Embryonic facial prominence (tissue), 1 donor: Measurements from ENCODE around the gene TAC3.
"Not testable (repeated sequence)": the region's sequence is repeated elsewhere in the genome, so short reads cannot be mapped to it uniquely, and the experiment has no call there.

Experiments
- DNase-seq: peaks from one replicate; pipeline ENCODE4 v3.0.0-alpha.2; 2016; ENCODE audit errors: extremely low spot score

Gene TAC3

DNA sequence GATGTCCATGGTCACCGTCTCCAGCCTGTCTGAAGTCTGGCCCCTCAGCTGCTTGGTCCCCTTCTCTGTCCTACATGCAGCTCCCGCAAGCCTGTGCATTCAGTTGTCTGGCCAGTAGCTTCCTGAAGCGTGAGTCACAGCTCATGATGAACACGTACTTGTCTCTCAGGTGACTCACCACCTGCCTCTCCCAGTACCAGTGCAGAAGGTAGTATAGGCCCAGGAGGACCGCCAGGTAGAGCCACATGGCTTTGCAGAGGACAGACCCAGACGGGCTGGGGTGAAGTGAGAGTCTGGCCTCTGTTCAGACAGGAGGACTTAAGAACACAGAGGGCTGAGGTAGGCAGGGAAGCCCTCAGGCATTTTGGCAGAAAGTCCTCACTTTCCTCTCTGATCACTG, 30.6 kb downstream of the TAC3 start:
- DNase-seq, result peak; percentile 5

DNA sequence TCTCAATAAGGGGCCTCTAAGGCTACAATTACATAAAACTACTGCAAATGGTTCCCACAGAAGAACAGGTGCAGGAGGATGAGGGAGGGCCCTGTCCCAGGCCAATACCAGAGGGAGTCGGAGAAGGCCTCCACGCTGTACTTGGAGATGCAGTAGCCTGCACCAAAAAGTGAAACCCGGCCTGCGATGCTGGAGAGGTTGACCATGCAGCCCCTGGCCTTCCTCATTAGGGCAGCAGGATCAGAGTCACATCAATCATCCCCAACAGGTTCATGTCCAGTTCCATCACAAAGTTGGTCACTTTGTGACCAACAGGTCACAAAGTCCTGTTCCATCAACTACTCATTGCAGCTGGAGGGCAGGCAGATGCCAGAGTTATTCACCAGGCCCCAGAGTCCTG, 32.9 kb downstream of the TAC3 start:
- no peak for DNase-seq

DNA sequence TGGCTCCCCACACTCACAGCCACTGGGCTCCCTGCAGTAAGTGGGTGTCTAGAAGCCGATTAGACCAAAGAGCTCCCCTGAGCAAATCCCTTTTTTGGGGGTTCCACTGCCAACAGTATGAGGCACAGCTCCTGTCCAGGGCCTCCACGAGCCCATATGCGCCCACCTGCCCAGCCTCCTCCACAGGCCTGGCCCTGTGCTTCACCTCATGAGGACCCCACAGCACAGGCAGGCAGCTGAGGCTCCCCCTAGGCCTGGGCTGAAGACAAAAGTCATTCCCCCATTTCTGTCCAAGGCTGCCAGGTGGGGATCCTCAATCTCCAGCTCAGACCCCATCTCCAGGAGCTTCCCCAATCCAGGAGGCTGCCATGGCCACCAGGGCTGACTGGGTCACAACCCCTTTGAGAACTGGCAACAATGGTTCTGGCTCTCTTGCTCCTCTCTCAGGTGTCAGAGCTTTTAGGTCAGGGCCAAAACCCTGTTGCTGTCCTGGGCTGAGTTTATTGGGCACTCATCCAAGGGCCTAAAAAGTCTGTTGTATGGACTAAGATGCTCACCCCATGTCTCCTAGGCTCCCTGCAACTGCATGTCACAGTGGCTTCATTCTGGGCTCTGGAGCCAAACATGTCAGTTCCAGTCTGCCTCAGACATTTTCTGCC, 33.6 kb downstream of the TAC3 start:
- not testable (repeated sequence) for DNase-seq

- DNase-seq, result no peak
These were observed 35.3 kb downstream of the TAC3 start for GRCh38 chr12:56980941-56981530.

DNA sequence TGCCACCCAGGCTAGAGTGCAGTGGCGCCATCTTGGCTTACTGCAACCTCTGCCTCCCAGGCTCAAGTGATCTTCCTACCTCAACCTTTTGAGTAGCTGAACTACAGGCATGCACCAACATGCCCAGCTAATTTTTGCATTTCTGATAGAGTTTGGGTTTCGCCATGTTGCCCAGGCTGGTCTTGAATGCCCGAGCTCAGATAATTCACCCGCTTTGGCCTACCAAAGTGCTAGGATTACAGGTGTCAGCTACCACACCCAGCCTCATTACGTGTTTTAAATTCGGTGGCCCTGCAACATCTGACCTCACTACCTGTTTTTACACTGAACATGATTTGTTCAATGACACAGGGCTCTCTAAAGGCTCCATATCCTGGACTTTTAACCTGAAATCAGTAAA, 36.1 kb downstream of the TAC3 start:
- no peak for DNase-seq

- DNase-seq, result no peak
These were observed 36.7 kb downstream of the TAC3 start for GRCh38 chr12:56979628-56980027.

- no peak for DNase-seq
These were observed 37.8 kb downstream of the TAC3 start for GRCh38 chr12:56978397-56979138.

DNA sequence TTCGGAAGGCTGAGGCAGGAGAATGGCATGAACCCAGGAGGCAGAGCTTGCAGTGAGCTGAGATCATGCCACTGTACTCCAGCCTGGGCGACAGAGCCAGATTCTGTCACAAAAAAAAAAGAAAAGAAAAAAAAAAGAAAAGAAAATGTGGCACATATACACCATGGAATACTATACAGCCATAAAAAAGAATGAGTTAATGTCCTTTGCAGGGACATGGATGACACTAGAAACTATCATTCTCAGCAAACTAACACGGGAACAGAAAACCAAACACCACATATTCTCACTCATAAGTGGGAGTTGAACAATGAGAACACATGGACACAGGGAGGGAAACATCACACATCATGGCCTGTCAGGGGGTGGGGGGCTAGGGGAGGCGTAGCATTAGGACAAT, 39.0 kb downstream of the TAC3 start:
- DNase-seq, result not testable (repeated sequence)

DNA sequence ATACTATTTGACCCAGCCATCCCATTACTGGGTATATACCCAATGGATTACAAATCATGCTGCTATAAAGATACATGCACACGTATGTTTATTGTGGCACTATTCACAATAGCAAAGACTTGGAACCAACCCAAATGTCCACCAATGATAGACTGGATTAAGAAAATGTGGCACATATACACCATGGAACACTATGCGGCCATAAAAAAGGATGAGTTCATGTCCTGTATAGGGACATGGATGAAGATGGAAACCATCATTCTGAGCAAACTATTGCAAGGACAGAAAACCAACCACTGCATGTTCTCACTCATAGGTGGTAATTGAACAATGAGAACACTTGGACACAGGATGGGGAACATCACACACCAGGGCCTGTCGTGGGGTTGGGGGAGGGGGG, 42.1 kb downstream of the TAC3 start:
- not testable (repeated sequence) for DNase-seq

DNA sequence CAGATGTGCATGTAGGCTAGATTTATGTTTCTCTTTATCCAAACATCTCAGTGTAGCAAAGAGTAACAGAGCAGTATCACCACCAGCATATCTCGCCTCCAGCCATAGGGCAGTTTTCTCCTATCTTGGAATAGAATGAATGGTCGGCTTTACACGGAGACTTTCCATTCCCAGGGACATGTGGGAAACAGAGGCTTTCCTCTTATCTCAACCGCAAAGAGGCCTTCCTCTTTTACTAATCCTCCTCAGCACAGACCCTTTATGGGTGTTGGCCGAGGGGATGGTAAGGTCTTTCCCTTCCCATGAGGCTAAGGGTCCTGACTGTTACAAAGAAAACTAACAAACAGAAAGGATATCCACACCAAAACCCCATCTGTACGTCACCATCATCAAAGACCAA, 47.4 kb downstream of the TAC3 start:
- not testable (repeated sequence) for DNase-seq

DNA sequence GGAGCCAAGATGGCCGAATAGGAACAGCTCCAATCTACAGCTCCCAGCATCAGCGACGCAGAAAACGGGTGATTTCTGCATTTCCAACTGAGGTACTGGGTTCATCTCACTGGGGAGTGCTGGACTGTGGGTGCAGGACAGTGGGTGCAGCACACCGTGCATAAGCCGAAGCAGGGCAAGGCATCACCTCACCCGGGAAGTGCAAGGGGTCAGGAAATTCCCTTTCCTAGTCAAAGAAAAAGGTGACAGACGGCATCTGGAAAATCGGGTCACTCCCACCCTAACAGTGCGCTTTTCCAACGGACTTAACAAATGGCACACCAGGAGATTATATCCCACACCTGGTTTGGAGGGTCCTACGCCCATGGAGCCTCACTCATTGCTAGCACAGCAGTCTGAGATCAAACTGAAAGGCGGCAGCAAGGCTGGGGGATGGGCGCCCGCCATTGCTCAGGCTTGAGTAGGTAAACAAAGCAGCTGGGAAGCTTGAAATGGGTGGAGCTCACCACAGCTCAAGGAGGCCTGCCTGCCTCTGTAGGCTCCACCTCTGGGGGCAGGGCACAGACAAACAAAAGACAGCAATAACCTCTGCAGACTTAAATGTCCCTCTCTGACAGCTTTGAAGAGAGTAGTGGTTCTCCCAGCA, 50.2 kb downstream of the TAC3 start:
- DNase-seq, result not testable (repeated sequence)

GRCh38 chr12:56965124-56965523, 51.2 kb downstream of the TAC3 start:
- DNase-seq, result not testable (repeated sequence)

DNA sequence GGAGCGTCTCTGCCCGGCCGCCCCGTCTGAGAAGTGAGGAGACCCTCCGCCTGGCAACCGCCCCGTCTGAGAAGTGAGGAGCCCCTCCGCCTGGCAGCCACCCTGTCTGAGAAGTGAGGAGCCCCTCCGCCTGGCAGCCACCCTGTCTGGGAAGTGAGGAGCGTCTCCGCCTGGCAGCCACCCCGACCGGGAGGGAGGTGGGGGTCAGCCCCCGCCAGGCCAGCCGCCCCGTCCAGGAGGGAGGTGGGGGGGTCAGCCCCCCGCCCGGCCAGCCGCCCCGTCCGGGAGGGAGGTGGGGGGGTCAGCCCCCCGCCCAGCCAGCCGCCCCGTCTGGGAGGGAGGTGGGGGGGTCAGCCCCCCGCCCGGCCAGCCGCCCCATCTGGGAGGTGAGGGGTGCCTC, 52.8 kb downstream of the TAC3 start:
- DNase-seq, result not testable (repeated sequence)

DNA sequence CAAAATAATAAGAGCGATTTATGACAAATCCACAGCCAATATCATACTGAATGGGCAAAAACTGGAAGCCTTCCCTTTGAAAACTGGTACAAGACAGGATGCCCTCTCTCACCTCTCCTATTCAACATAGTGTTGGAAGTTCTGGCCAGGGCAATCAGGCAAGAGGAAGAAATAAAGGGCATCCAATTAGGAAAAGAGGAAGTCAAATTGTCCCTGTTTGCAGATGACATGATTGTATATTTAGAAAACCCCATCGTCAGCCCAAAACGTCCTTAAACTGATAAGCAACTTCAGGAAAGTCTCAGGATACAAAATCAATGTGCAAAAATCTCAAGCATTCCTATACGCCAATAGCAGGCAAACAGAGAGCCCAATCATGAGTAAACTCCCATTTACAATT, 54.1 kb downstream of the TAC3 start:
- not testable (repeated sequence) for DNase-seq
